Natural killer cell (primary cell): ENCODE results near the gene CHST3. TPM values are rescaled to one million over a fixed set of nuclear protein-coding genes. Genes with fewer than 3 reads are reported as not detected.

Source experiments
- ATAC-seq, 3 donors: fragments of 150-1000 bp in 2 of 3; fragments of 200-7000 bp in 1 of 3; cut with Tn5 transposase; 1 replicate in 1 of 3; 2 replicates in 2 of 3; pipeline ENCODE4 v1.10.0; 2021; ENCODE audit warnings: mild to moderate bottlenecking in 2 of 3, moderate library complexity in 2 of 3
- DNase-seq, 2 donors: peaks; one replicate each; pipeline versions ENCODE4 v3.0.0 to v3.0.0-alpha.2; 2013 to 2021; ENCODE audit warnings: mixed read lengths in 1 of 2
- H3K27ac ChIP-seq: one replicate; pipeline ENCODE4 v1.5.1; 2013; ENCODE audit warnings: mild to moderate bottlenecking, low read length
- H3K27me3 ChIP-seq: one replicate; pipeline ENCODE4 v1.6.1; 2013; ENCODE audit warnings: low read length; ENCODE audit not compliant: control insufficient read depth, insufficient read depth
- H3K36me3 ChIP-seq: one replicate; pipeline ENCODE4 v1.6.1; 2013; ENCODE audit warnings: low read length; ENCODE audit not compliant: control insufficient read depth, insufficient read depth
- H3K4me1 ChIP-seq: one replicate; pipeline ENCODE4 v1.6.1; 2013; ENCODE audit warnings: low read length; ENCODE audit not compliant: control insufficient read depth, insufficient read depth
- H3K4me3 ChIP-seq: one replicate; pipeline ENCODE4 v1.5.1; 2013; ENCODE audit warnings: low read length
- H3K9me3 ChIP-seq: one replicate; pipeline ENCODE4 v1.6.1; 2013; ENCODE audit warnings: low read length; ENCODE audit not compliant: control insufficient read depth, insufficient read depth
- H3K27ac Mint-ChIP-seq, 2 donors: one replicate each; pipeline ENCODE4 v1.8.0; 2022; ENCODE audit warnings: mild to moderate bottlenecking in 2 of 2, mixed read lengths in 2 of 2, moderate library complexity in 1 of 2
- H3K27me3 Mint-ChIP-seq, 2 donors: one replicate each; pipeline ENCODE4 v1.8.0; 2022; ENCODE audit warnings: low read depth in 2 of 2, mixed read lengths in 2 of 2
- H3K36me3 Mint-ChIP-seq: one replicate; pipeline ENCODE4 v1.8.0; 2022; ENCODE audit warnings: mixed read lengths
- H3K4me1 Mint-ChIP-seq, 2 donors: one replicate each; pipeline ENCODE4 v1.8.0; 2022; ENCODE audit warnings: mixed read lengths in 2 of 2
- H3K4me3 Mint-ChIP-seq: one replicate; pipeline ENCODE4 v1.8.0; 2022; ENCODE audit warnings: mild to moderate bottlenecking, moderate library complexity, mixed read lengths
- H3K9me3 Mint-ChIP-seq, 2 donors: one replicate each; pipeline ENCODE4 v1.8.0; 2022; ENCODE audit warnings: mixed read lengths in 2 of 2
- CTCF ChIP-seq: fragments of 200-600 bp; IDR thresholded peaks from one replicate; pipeline ENCODE4 v1.8.0; 2022; ENCODE audit warnings: antibody characterized with exemption
- WGBS: methylation state at CpG from one replicate; pipeline ENCODE4 v1.1.7; 2013; ENCODE audit warnings: missing lambda C conversion rate; ENCODE audit not compliant: insufficient coverage; 5-methylcytosine and 5-hydroxymethylcytosine counted together
- intact Hi-C: fragments of 100-400 bp; cut with micrococcal nuclease; formaldehyde crosslinking; loops from one replicate; pipeline ENCODE4 v1.14.2; 2022
- total RNA-seq, 4 donors: library from RNA; stranded (reverse); fragments of 120-200 nt in 1 of 4; gene quantifications; one replicate each; pipeline versions ENCODE4 v1.2.3 to v1.2.4, GENCODE V29; 2013 to 2022

Gene CHST3
- total RNA-seq, 3 donors from 2014 or later (not counting 1 experiment from before 2014, with no cell fraction given), result not detected

- H3K27ac Mint-ChIP-seq, result no peak overlapping the region
- WGBS, result 86% methylated on average over 4 of the region's 4 CpGs
- DNase-seq, result no peak
- no peaks in the 10 kb centered on the region for H3K36me3 Mint-ChIP-seq
- no peaks in the 10 kb centered on the region for H3K9me3 ChIP-seq
- H3K4me3 ChIP-seq, result no peak overlapping the region
- intact Hi-C loops, result no loop called here
- H3K36me3 ChIP-seq, result no peaks in the 10 kb centered on the region
- TF ChIP-seq CTCF, result no peak
- H3K27me3 Mint-ChIP-seq, result no peaks in the 10 kb centered on the region
- ATAC-seq, result no peak
- no peaks in the 10 kb centered on the region for H3K9me3 Mint-ChIP-seq
- no peak overlapping the region for H3K4me3 Mint-ChIP-seq
- H3K27me3 ChIP-seq, result no peaks in the 10 kb centered on the region
- H3K4me1 Mint-ChIP-seq, result peaks cover 5 to 7% of the 10 kb centered on the region in 2 donors
- H3K4me1 ChIP-seq, result no peaks in the 10 kb centered on the region
- no peak overlapping the region for H3K27ac ChIP-seq
Observed at GRCh38 chr10:72024596-72024995, 60.4 kb downstream of the CHST3 start.

DNA sequence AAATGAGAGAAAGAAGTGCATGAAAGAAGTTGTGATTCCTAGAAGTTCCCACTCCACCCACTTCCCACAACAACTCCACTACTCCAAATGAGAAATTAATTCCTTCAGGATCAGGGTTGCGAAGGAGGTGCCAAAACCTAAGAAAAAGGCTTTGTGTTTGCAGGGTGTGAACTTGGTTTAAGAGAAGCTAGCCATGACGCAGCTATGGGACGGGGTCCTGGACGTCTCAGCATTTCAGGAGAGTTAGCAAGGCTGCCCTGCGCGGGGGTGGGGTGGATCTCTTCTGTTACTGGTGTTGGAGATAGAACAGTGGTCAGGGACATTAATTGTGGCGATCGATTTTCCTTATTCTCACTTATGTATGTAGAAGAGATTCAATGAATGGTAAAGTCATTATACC, 61.2 kb downstream of the CHST3 start:
- intact Hi-C loops, result no loop called here
- no peak for ATAC-seq
- H3K27ac ChIP-seq, result no peak overlapping the region

DNA sequence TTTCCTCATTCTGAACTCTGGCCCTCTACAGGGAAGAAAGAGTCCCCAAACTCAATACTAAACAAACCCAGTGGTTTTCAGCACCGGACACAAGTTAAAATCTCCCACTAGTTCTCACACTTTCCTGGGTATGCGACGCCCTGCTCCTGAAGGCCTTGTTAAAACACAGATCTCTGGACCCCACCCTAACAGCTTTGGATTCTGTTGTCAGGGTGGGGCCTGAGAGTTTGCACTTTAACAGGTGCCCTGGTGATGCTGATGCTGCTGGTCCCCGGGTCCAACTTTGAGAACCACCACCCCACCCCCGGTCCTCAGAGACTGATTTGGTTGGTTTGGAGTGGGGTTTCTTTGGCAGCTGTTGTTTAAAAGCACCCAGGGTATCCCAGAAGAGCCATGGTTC, 61.6 kb downstream of the CHST3 start:
- 71% methylated on average over 5 of the region's 5 CpGs for WGBS
- Mint-ChIP-seq H3K4me1 (peaks cover 4 to 6% of the 10 kb centered on the region in 2 donors), H3K9me3 (no peaks in the 10 kb centered on the region)

More for the DNA sequence above, 61.2 kb downstream of the CHST3 start:
- WGBS, result 97% methylated on average over 6 of the region's 8 CpGs
- Mint-ChIP-seq H3K36me3 (no peaks in the 10 kb centered on the region), H3K4me3 (no peak overlapping the region), H3K27me3 (peaks cover 0 to 2% of the 10 kb centered on the region in 2 donors), H3K4me1 (peaks cover 5 to 7% of the 10 kb centered on the region in 2 donors), H3K9me3 (no peaks in the 10 kb centered on the region), H3K27ac (no peak overlapping the region)
- H3K9me3 ChIP-seq, result no peaks in the 10 kb centered on the region
- no peak for DNase-seq
- no peaks in the 10 kb centered on the region for H3K4me1 ChIP-seq
- no peaks in the 10 kb centered on the region for H3K36me3 ChIP-seq
- no peak overlapping the region for H3K4me3 ChIP-seq
- no peaks in the 10 kb centered on the region for H3K27me3 ChIP-seq
- TF ChIP-seq CTCF, result no peak

More for the DNA sequence above, 61.6 kb downstream of the CHST3 start:
- H3K4me3 ChIP-seq, result no peak overlapping the region
- no peak overlapping the region for H3K27ac ChIP-seq
- H3K4me1 ChIP-seq, result no peaks in the 10 kb centered on the region
- intact Hi-C loops, result no loop called here
- no peak for DNase-seq
- no peaks in the 10 kb centered on the region for H3K27me3 ChIP-seq
- no peak for TF ChIP-seq CTCF
- H3K27ac Mint-ChIP-seq, result no peak overlapping the region
- no peaks in the 10 kb centered on the region for H3K9me3 ChIP-seq
- peaks cover 0 to 4% of the 10 kb centered on the region in 2 donors for H3K27me3 Mint-ChIP-seq
- no peaks in the 10 kb centered on the region for H3K36me3 Mint-ChIP-seq
- no peak for ATAC-seq
- no peaks in the 10 kb centered on the region for H3K36me3 ChIP-seq
- no peak overlapping the region for H3K4me3 Mint-ChIP-seq
